ENCODE data around the gene KIAA1586. TPM values are rescaled to one million over a fixed set of nuclear protein-coding genes. Genes with fewer than 3 reads are reported as not detected.

The KIAA1586 gene
- total and polyA plus RNA-seq, 2 of the 13 experiments (the other 11 are each of a cell fraction or from before 2014, with no cell fraction given): 5.5 to 16.9 TPM

- no peak for TF ChIP-seq ATF4 (CRISPR knock-in tag; IDR thresholded peaks at IDR 0.05)
- no peak for TF ChIP-seq ZNF546 (CRISPR knock-in tag; conservative IDR thresholded peaks at IDR 0.05)
- TF ChIP-seq ZNF7 (CRISPR knock-in tag; IDR thresholded peaks at IDR 0.05): no peak
Observed at GRCh38 chr6:57069920-57070331, 23.4 kb downstream of the KIAA1586 start (continued).

- Histone ChIP-seq H2AFZ (ENCODE audit: low read length) (no peak overlapping the region), H3K79me2 (ENCODE audit: insufficient read depth, low read length) (no peaks in the 10 kb centered on the region), H3K27me3 (ENCODE audit: control insufficient read depth in 1 of 2, insufficient read depth in 2 of 2, low read length in 2 of 2) (no peaks in the 10 kb centered on the region), H4K20me1 (ENCODE audit: insufficient read depth, low read length) (no peaks in the 10 kb centered on the region), H3K27ac (ENCODE audit: extremely low read length, insufficient read depth, low read length) (no peak overlapping the region), H3K9me3 (ENCODE audit: low read length) (no peaks in the 10 kb centered on the region), H3K4me2 (ENCODE audit: low read depth, low read length) (no peak overlapping the region), H3K4me1 (ENCODE audit: insufficient read depth, low read length) (no peaks in the 10 kb centered on the region), H3K9ac (ENCODE audit: insufficient read depth, low read depth, low read length) (no peak overlapping the region), H3K36me3 (replicated peaks in 1 of 2; ENCODE audit: control insufficient read depth in 1 of 2, insufficient read depth in 2 of 2, low read length in 2 of 2) (no peaks in the 10 kb centered on the region; a peak in 1 of 5 replicates), H3K4me3 (replicated peaks in 1 of 3; ENCODE audit: insufficient read depth in 1 of 3, low read depth in 2 of 3, low read length in 3 of 3) (no peak overlapping the region)
- TF ChIP-seq ZFP91 (CRISPR knock-in tag; IDR thresholded peaks at IDR 0.05; ENCODE audit: borderline replicate concordance) (no peak), ZNF660 (CRISPR knock-in tag; IDR thresholded peaks at IDR 0.05; ENCODE audit: borderline replicate concordance, low read depth) (no peak), HNF4A (CRISPR knock-in tag; IDR thresholded peaks at IDR 0.05) (no peak), RFX5 (IDR thresholded peaks at IDR 0.05; ENCODE audit: low read depth, low read length) (peak; percentile 56; the same call in 1 of the 2 replicates), ZBTB3 (CRISPR knock-in tag; IDR thresholded peaks at IDR 0.05; ENCODE audit: borderline replicate concordance, low read depth) (no peak), ZNF619 (CRISPR knock-in tag; IDR thresholded peaks at IDR 0.05) (no peak), CREB1 (IDR thresholded peaks at IDR 0.05) (peak; percentile 69), CREB1 (CRISPR knock-in tag; IDR thresholded peaks at IDR 0.05) (no peak), ATF3 (CRISPR knock-in tag; IDR thresholded peaks at IDR 0.05) (no peak), KLF9 (CRISPR knock-in tag; IDR thresholded peaks at IDR 0.05; ENCODE audit: low read depth) (no peak), YEATS4 (CRISPR knock-in tag; IDR thresholded peaks at IDR 0.05; ENCODE audit: borderline replicate concordance) (no peak), MBD4 (IDR thresholded peaks at IDR 0.05; ENCODE audit: borderline replicate concordance, low read length) (no peak), ATF7 (IDR thresholded peaks at IDR 0.05) (0 out of 2 replicates have a peak, but pooled peaks have one; percentile 7), ATF7 (CRISPR knock-in tag; IDR thresholded peaks at IDR 0.05) (no peak), ASH2L (IDR thresholded peaks at IDR 0.05; ENCODE audit: insufficient read length, low read depth, low read length) (no peak), MIER3 (CRISPR knock-in tag; IDR thresholded peaks at IDR 0.05; ENCODE audit: borderline replicate concordance) (no peak), ZNF770 (CRISPR knock-in tag; IDR thresholded peaks at IDR 0.05) (no peak), CCDC6 (CRISPR knock-in tag; IDR thresholded peaks at IDR 0.05) (no peak), POLR2A (IDR thresholded peaks at IDR 0.05; ENCODE audit: insufficient read depth in 1 of 2, low read depth in 2 of 2, low read length in 2 of 2) (no peak)
- DNase-seq (ENCODE audit: low spot score) (no peak), FAIRE-seq (no peak), ATAC-seq (no peak)
- CTCF ChIA-PET (ENCODE audit: low intra/inter-chr PET ratio, low total read pairs): no interaction called here
- intact Hi-C loops (cut with micrococcal nuclease; ENCODE audit: unreplicated experiment) (no loop called here), in situ Hi-C loops (cut with HindIII; ENCODE audit: extremely low pct_ligation_motif_present, low pct_unique_long_range_greater_than_20kb) (no loop called here)
- BruUV-seq (replicated peaks): no TSS peak
- POLR2A ChIA-PET: no interaction called here
- WGBS (ENCODE audit: low lambda C conversion rate): 89% methylated on average over 3 of the region's 3 CpGs
Observed at GRCh38 chr6:57072108-57072507, 25.6 kb downstream of the KIAA1586 start.
